MM.1S (cell line): Measurements from ENCODE around the gene BRS3.

Experiments
- DNase-seq: peaks from one replicate; pipeline ENCODE4 v3.0.0-alpha.2; 2015
- H2AFZ ChIP-seq: fragments of 300-600 bp; sonication (generic); 2 replicates; pipeline ENCODE4 v1.6.0; 2016; ENCODE audit warnings: antibody characterized with exemption, low read length
- H3F3A ChIP-seq: fragments of 300-600 bp; sonication (generic); 2 replicates; pipeline ENCODE4 v1.6.1; 2016; ENCODE audit warnings: mild to moderate bottlenecking, antibody characterized with exemption, low read length, moderate library complexity, mixed read lengths; ENCODE audit not compliant: insufficient read depth
- H3K27ac ChIP-seq: fragments of 300-600 bp; sonication (generic); 2 replicates; pipeline ENCODE4 v1.5.1; 2016; ENCODE audit warnings: mild to moderate bottlenecking, low read length
- H3K27me3 ChIP-seq: fragments of 300-600 bp; sonication (generic); replicated peaks from 2 replicates; pipeline ENCODE4 v1.6.0; 2016; ENCODE audit warnings: low read length; ENCODE audit not compliant: insufficient read depth
- H3K36me3 ChIP-seq: fragments of 300-600 bp; sonication (generic); replicated peaks from 2 replicates; pipeline ENCODE4 v1.6.1; 2016; ENCODE audit warnings: mild to moderate bottlenecking, low read length, mixed read lengths; ENCODE audit not compliant: insufficient read depth
- H3K4me1 ChIP-seq: fragments of 300-600 bp; sonication (generic); 2 replicates; pipeline ENCODE4 v1.6.1; 2016; ENCODE audit warnings: low read length, mixed read lengths
- H3K4me2 ChIP-seq: fragments of 300-600 bp; sonication (generic); 2 replicates; pipeline ENCODE4 v1.6.0; 2016; ENCODE audit warnings: low read depth, low read length
- H3K4me3 ChIP-seq: fragments of 300-600 bp; sonication (generic); 2 replicates; pipeline ENCODE4 v1.5.1; 2016; ENCODE audit warnings: low read length, mixed read lengths
- H3K79me2 ChIP-seq: fragments of 300-600 bp; sonication (generic); 2 replicates; pipeline ENCODE4 v1.6.1; 2016; ENCODE audit warnings: mixed run types, low read length, mixed read lengths
- H3K9ac ChIP-seq: fragments of 300-600 bp; sonication (generic); 2 replicates; pipeline ENCODE4 v1.6.1; 2016; ENCODE audit warnings: low read length, mixed read lengths
- H3K9me2 ChIP-seq: fragments of 300-600 bp; sonication (generic); replicated peaks from 2 replicates; pipeline ENCODE4 v1.6.1; 2016; ENCODE audit warnings: mild to moderate bottlenecking, low read length, mixed read lengths; ENCODE audit not compliant: insufficient read depth
- H3K9me3 ChIP-seq: fragments of 300-600 bp; sonication (generic); replicated peaks from 2 replicates; pipeline ENCODE4 v1.6.1; 2016; ENCODE audit warnings: mild to moderate bottlenecking, low read length, mixed read lengths; ENCODE audit not compliant: insufficient read depth
- H4K20me1 ChIP-seq: fragments of 300-600 bp; sonication (generic); 2 replicates; pipeline ENCODE4 v1.6.1; 2016; ENCODE audit warnings: mild to moderate bottlenecking, low read length, moderate library complexity, mixed read lengths; ENCODE audit not compliant: insufficient read depth
- CTCF ChIP-seq: fragments of 300-600 bp; sonication (generic); IDR thresholded peaks from 2 replicates; pipeline ENCODE4 v1.5.1; 2016; ENCODE audit warnings: antibody characterized with exemption, low read length, mixed read lengths
- EZH2 ChIP-seq: fragments of 300-600 bp; sonication (generic); optimal IDR thresholded peaks from 2 replicates; pipeline ENCODE3; 2017; ENCODE audit warnings: low read depth, mild to moderate bottlenecking, antibody characterized with exemption, low read length, mixed read lengths
- EZH2phosphoT487 ChIP-seq: fragments of 300-600 bp; sonication (generic); IDR thresholded peaks from 2 replicates; pipeline ENCODE4 v1.6.1; 2018; ENCODE audit warnings: antibody characterized with exemption, low read length

Gene BRS3

GRCh38 chrX:136475236-136475635 lies 12.5 kb upstream of the BRS3 start:
- no peak overlapping the region for H3K4me2 ChIP-seq
- no peak overlapping the region for H3K4me3 ChIP-seq
- TF ChIP-seq EZH2 (no peak), CTCF (no peak), EZH2phosphoT487 (no peak)
- H3K4me1 ChIP-seq: no peaks in the 10 kb centered on the region
- no peak overlapping the region for H3K9ac ChIP-seq
- no peaks in the 10 kb centered on the region for H3K36me3 ChIP-seq
- H3K27ac ChIP-seq: no peak overlapping the region
- no peaks in the 10 kb centered on the region for H3K79me2 ChIP-seq
- H4K20me1 ChIP-seq: no peaks in the 10 kb centered on the region
- H2AFZ ChIP-seq: no peak overlapping the region
- no peaks in the 10 kb centered on the region for H3K9me3 ChIP-seq
- H3K27me3 ChIP-seq: no peaks in the 10 kb centered on the region
- no peak for DNase-seq
- no peaks in the 10 kb centered on the region for H3K9me2 ChIP-seq
- no peaks in the 10 kb centered on the region for H3F3A ChIP-seq

GRCh38 chrX:136476501-136476900 lies 11.2 kb upstream of the BRS3 start:
- Histone ChIP-seq H3K27me3 (no peaks in the 10 kb centered on the region), H3K4me3 (no peak overlapping the region), H3K79me2 (no peaks in the 10 kb centered on the region), H3K9me2 (no peaks in the 10 kb centered on the region), H3K4me2 (no peak overlapping the region), H3K36me3 (no peaks in the 10 kb centered on the region), H4K20me1 (no peaks in the 10 kb centered on the region), H3K27ac (no peak overlapping the region), H3F3A (no peaks in the 10 kb centered on the region), H3K9ac (no peak overlapping the region), H2AFZ (no peak overlapping the region), H3K9me3 (no peaks in the 10 kb centered on the region), H3K4me1 (no peaks in the 10 kb centered on the region)
- no peak for DNase-seq
- TF ChIP-seq EZH2phosphoT487 (no peak), EZH2 (no peak), CTCF (no peak)

DNA sequence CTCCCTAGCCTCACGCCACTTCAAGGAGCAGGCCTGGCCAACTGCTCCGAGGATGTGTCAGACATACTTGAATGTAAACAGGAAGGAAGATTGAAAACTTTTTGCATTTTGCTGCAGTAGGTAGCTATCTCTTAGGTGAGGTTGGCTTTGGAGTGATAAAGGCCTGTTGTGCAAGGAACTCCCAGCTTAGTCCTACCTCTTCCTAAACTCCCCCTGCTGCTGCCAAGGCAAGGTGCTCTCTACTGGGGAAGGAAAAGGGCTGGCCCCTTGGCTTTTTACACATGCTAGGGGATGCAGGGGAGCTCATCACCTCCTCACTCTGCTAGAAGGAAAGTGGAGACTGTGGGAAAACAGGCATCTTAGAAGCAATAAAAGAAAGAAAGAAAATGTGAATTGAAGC lies 10.7 kb upstream of the BRS3 start:
- Histone ChIP-seq H3K9ac (no peak overlapping the region), H3K27ac (no peak overlapping the region), H3K4me3 (no peak overlapping the region), H3K36me3 (no peaks in the 10 kb centered on the region), H3K4me2 (no peak overlapping the region), H2AFZ (no peak overlapping the region), H3K4me1 (no peaks in the 10 kb centered on the region), H4K20me1 (no peaks in the 10 kb centered on the region), H3K27me3 (no peaks in the 10 kb centered on the region), H3F3A (no peaks in the 10 kb centered on the region), H3K79me2 (no peaks in the 10 kb centered on the region), H3K9me3 (no peaks in the 10 kb centered on the region), H3K9me2 (no peaks in the 10 kb centered on the region)
- no peak for TF ChIP-seq EZH2
- TF ChIP-seq EZH2phosphoT487: no peak
- TF ChIP-seq CTCF: no peak
- DNase-seq: no peak
